ENCODE results near the gene PLCB4. TPM values are rescaled to one million over a fixed set of nuclear protein-coding genes. Genes with fewer than 3 reads are reported as not detected.

Gene PLCB4
- total and polyA plus RNA-seq, 2 experiments from 2014 or later: 6.5 to 16.1 TPM

- Histone ChIP-seq H3K4me1 (ENCODE audit: insufficient read depth) (no peaks in the 10 kb centered on the region; the same call in 1 of the 2 replicates), H3K9me2 (ENCODE audit: insufficient read depth) (no peaks in the 10 kb centered on the region; the same call in 1 of the 2 replicates), H3K27ac (ENCODE audit: low read depth) (no peak overlapping the region), H2AFZ (no peak overlapping the region), H4K20me1 (replicated peaks; ENCODE audit: insufficient read depth) (no peaks in the 10 kb centered on the region), H3K36me3 (ENCODE audit: insufficient read depth) (no peaks in the 10 kb centered on the region), H3F3A (replicated peaks; ENCODE audit: low read depth) (no peaks in the 10 kb centered on the region), H3K27me3 (ENCODE audit: insufficient read depth) (no peaks in the 10 kb centered on the region), H3K79me2 (replicated peaks; ENCODE audit: insufficient read depth) (no peaks in the 10 kb centered on the region), H3K4me3 (no peak overlapping the region), H3K4me2 (no peak overlapping the region)
- Mint-ChIP-seq H3K4me3 (no peak overlapping the region), H3K27me3 (ENCODE audit: insufficient read depth, low read depth, poor library complexity) (no peaks in the 10 kb centered on the region), H3K36me3 (ENCODE audit: low read depth) (no peaks in the 10 kb centered on the region), H3K4me1 (peaks cover 3% of the 10 kb centered on the region; the same call in 2 of the 3 replicates), H3K9me3 (no peaks in the 10 kb centered on the region; the same call in 2 of the 3 replicates), H3K27ac (no peak overlapping the region)
- no peak for TF ChIP-seq NANOG (IDR thresholded peaks at IDR 0.05; ENCODE audit: borderline replicate concordance)
- no peak for TF ChIP-seq EZH2phosphoT487 (IDR thresholded peaks at IDR 0.05; ENCODE audit: unreplicated experiment)
- no peak for TF ChIP-seq POLR2AphosphoS5 (IDR thresholded peaks at IDR 0.05; ENCODE audit: low read depth)
- DNase-seq (ENCODE audit: low spot score): no peak
- ATAC-seq: no peak
Measured at GRCh38 chr20:9279918-9280401, 211.1 kb downstream of the PLCB4 start.

- Histone ChIP-seq H3K4me1 (ENCODE audit: insufficient read depth) (no peaks in the 10 kb centered on the region; the same call in 1 of the 2 replicates), H3F3A (replicated peaks; ENCODE audit: low read depth) (no peaks in the 10 kb centered on the region), H3K79me2 (replicated peaks; ENCODE audit: insufficient read depth) (no peaks in the 10 kb centered on the region), H4K20me1 (replicated peaks; ENCODE audit: insufficient read depth) (no peaks in the 10 kb centered on the region), H2AFZ (no peak overlapping the region), H3K27ac (ENCODE audit: low read depth) (no peak overlapping the region), H3K27me3 (ENCODE audit: insufficient read depth) (no peaks in the 10 kb centered on the region), H3K4me2 (no peak overlapping the region), H3K4me3 (no peak overlapping the region), H3K36me3 (ENCODE audit: insufficient read depth) (no peaks in the 10 kb centered on the region), H3K9me2 (ENCODE audit: insufficient read depth) (no peaks in the 10 kb centered on the region; the same call in 1 of the 2 replicates)
- Mint-ChIP-seq H3K4me3 (no peak overlapping the region), H3K36me3 (ENCODE audit: low read depth) (no peaks in the 10 kb centered on the region), H3K27me3 (ENCODE audit: insufficient read depth, low read depth, poor library complexity) (no peaks in the 10 kb centered on the region), H3K9me3 (no peaks in the 10 kb centered on the region), H3K4me1 (peaks cover 3% of the 10 kb centered on the region; the same call in 2 of the 3 replicates), H3K27ac (no peak overlapping the region)
- DNase-seq (ENCODE audit: low spot score) (no peak), ATAC-seq (no peak)
- TF ChIP-seq EZH2 (IDR thresholded peaks at IDR 0.05; ENCODE audit: low read depth, unreplicated experiment) (no peak), NANOG (IDR thresholded peaks at IDR 0.05; ENCODE audit: borderline replicate concordance) (no peak), ZNF114 (CRISPR knock-in tag; IDR thresholded peaks at IDR 0.05) (no peak), CTCF (conservative IDR thresholded peaks at IDR 0.05; ENCODE audit: low read depth in 2 of 2) (no peak), POLR2AphosphoS5 (IDR thresholded peaks at IDR 0.05; ENCODE audit: low read depth) (no peak), CREB1 (CRISPR knock-in tag; IDR thresholded peaks at IDR 0.05; ENCODE audit: low read depth) (no peak), JUNB (IDR thresholded peaks at IDR 0.05; ENCODE audit: unreplicated experiment) (no peak), STAT1 (IDR thresholded peaks at IDR 0.05; ENCODE audit: unreplicated experiment) (no peak), ZNF331 (CRISPR knock-in tag; IDR thresholded peaks at IDR 0.05; ENCODE audit: low read depth) (no peak), ETS1 (IDR thresholded peaks at IDR 0.05) (no peak), REST (IDR thresholded peaks at IDR 0.05; ENCODE audit: unreplicated experiment) (no peak), EZH2phosphoT487 (IDR thresholded peaks at IDR 0.05; ENCODE audit: unreplicated experiment) (no peak)
Measured at GRCh38 chr20:9280666-9281065, 211.8 kb downstream of the PLCB4 start.

All from GM23338 (cell line).